HG03045 (cell line): ENCODE results near the gene A4GALT.
"Not testable (repeated sequence)": the region's sequence is repeated elsewhere in the genome, so short reads cannot be mapped to it uniquely, and the experiment has no call there.

Experiments
- ATAC-seq: cut with Tn5 transposase; IDR thresholded peaks from one replicate; pipeline ENCODE4 v1.9.1; 2021; ENCODE audit warnings: mild to moderate bottlenecking, moderate library complexity; ENCODE audit not compliant: unreplicated experiment

The A4GALT gene

GRCh38 chr22:42743501-42743991 is 22.9 kb upstream of the A4GALT start:
- no peak for ATAC-seq

GRCh38 chr22:42742940-42743339 is 22.3 kb upstream of the A4GALT start:
- no peak for ATAC-seq

- not testable (repeated sequence) for ATAC-seq
These were observed 19.6 kb upstream of the A4GALT start for GRCh38 chr22:42740320-42740719.

- ATAC-seq = no peak
These were observed 13.7 kb upstream of the A4GALT start for GRCh38 chr22:42734406-42734805.

GRCh38 chr22:42733394-42733793 is 12.7 kb upstream of the A4GALT start:
- ATAC-seq = not testable (repeated sequence)

GRCh38 chr22:42732081-42732480 is 11.4 kb upstream of the A4GALT start:
- ATAC-seq = no peak

- no peak for ATAC-seq
These were observed 6.1 kb upstream of the A4GALT start for GRCh38 chr22:42726811-42727210.

GRCh38 chr22:42725606-42726355 is 5.1 kb upstream of the A4GALT start:
- ATAC-seq = no peak

GRCh38 chr22:42724062-42724461 is 3.4 kb upstream of the A4GALT start:
- no peak for ATAC-seq

- ATAC-seq = no peak
These were observed 370 bp upstream of the A4GALT start for GRCh38 chr22:42721045-42721434.

GRCh38 chr22:42719656-42720262 is 911 bp downstream of the A4GALT start:
- ATAC-seq = no peak

GRCh38 chr22:42719133-42719532 is 1.5 kb downstream of the A4GALT start:
- ATAC-seq = no peak

- ATAC-seq = no peak
These were observed 3.3 kb downstream of the A4GALT start for GRCh38 chr22:42717197-42717928.

- no peak for ATAC-seq
These were observed 4.0 kb downstream of the A4GALT start for GRCh38 chr22:42716649-42717127.

- ATAC-seq = no peak
These were observed 4.4 kb downstream of the A4GALT start for GRCh38 chr22:42716221-42716620.

- ATAC-seq = no peak
These were observed 5.8 kb downstream of the A4GALT start for GRCh38 chr22:42714768-42715390.

GRCh38 chr22:42714308-42714707 is 6.4 kb downstream of the A4GALT start:
- no peak for ATAC-seq

- ATAC-seq = no peak
These were observed 8.5 kb downstream of the A4GALT start for GRCh38 chr22:42711895-42712837.

- ATAC-seq = no peak
These were observed 9.4 kb downstream of the A4GALT start for GRCh38 chr22:42711281-42711731.

GRCh38 chr22:42708417-42708816 is 12.3 kb downstream of the A4GALT start:
- no peak for ATAC-seq
